Activated CD4-positive, alpha-beta memory T cell treated with anti-CD3 and anti-CD28 coated beads for 36 hours (primary cell): ENCODE results near the gene ARL15. TPM values are rescaled to one million over a fixed set of nuclear protein-coding genes. Genes with fewer than 3 reads are reported as not detected.

ENCODE experiments used
- CTCF ChIA-PET: fragments of 350-600 bp; sonication (Branson Sonifier 250); formaldehyde crosslinking; loops from one replicate; lab custom pipeline; 2021; ENCODE audit warnings: antibody characterized with exemption, inconsistent platforms; lab: Charles Lee
- POLR2A ChIA-PET: fragments of 350-600 bp; sonication (Branson Sonifier 250); formaldehyde crosslinking; loops from one replicate; lab custom pipeline; 2021; ENCODE audit warnings: antibody characterized with exemption; lab: Charles Lee
- DNase-seq: peaks from one replicate; pipeline ENCODE4 v3.0.0-alpha.2; 2020
- H3K27ac Mint-ChIP-seq: one replicate; pipeline ENCODE4 v1.8.0; 2021; ENCODE audit warnings: mixed read lengths
- H3K27me3 Mint-ChIP-seq: one replicate; pipeline ENCODE4 v1.8.0; 2021; ENCODE audit warnings: mixed read lengths
- H3K36me3 Mint-ChIP-seq: one replicate; pipeline ENCODE4 v1.8.0; 2021; ENCODE audit warnings: mixed read lengths
- H3K4me1 Mint-ChIP-seq: one replicate; pipeline ENCODE4 v1.8.0; 2021; ENCODE audit warnings: low read depth, mixed read lengths
- H3K4me3 Mint-ChIP-seq: one replicate; pipeline ENCODE4 v1.8.0; 2021; ENCODE audit warnings: mild to moderate bottlenecking, mixed read lengths
- H3K9me3 Mint-ChIP-seq: one replicate; pipeline ENCODE4 v1.8.0; 2021; ENCODE audit warnings: mixed read lengths
- intact Hi-C: fragments of 100-400 bp; cut with micrococcal nuclease; formaldehyde crosslinking; loops from one replicate; pipeline ENCODE4 v1.15.1; 2023
- total RNA-seq, 2 experiments: library from RNA; stranded (reverse); gene quantifications; one replicate each; pipeline ENCODE4 v1.2.3, GENCODE V29; 2021

ARL15 gene
- total RNA-seq, 2 experiments from 2014 or later, result 4.5 to 5.5 TPM

GRCh38 chr5:54326662-54327270 lies 16.4 kb upstream of the ARL15 start:
- ChIA-PET CTCF (interaction anchor here (2.5 kb wide), 1 partner anchor 93 kb away, joined by 7 read pairs; no protein-coding TSS in a partner anchor), POLR2A (no interaction called here)
- no peaks in the 10 kb centered on the region for H3K4me1 Mint-ChIP-seq
- H3K27me3 Mint-ChIP-seq, result peaks cover 11% of the 10 kb centered on the region
- no peak overlapping the region for H3K4me3 Mint-ChIP-seq
- no peaks in the 10 kb centered on the region for H3K9me3 Mint-ChIP-seq
- intact Hi-C loops, result no loop called here
- DNase-seq, result no peak
- H3K36me3 Mint-ChIP-seq, result no peaks in the 10 kb centered on the region
- H3K27ac Mint-ChIP-seq, result no peak overlapping the region

GRCh38 chr5:54325610-54326311 lies 15.4 kb upstream of the ARL15 start:
- intact Hi-C loops, result no loop called here
- DNase-seq, result no peak
- peaks cover 10% of the 10 kb centered on the region for H3K27me3 Mint-ChIP-seq
- H3K27ac Mint-ChIP-seq, result no peak overlapping the region
- H3K36me3 Mint-ChIP-seq, result no peaks in the 10 kb centered on the region
- no peak overlapping the region for H3K4me3 Mint-ChIP-seq
- no peaks in the 10 kb centered on the region for H3K9me3 Mint-ChIP-seq
- ChIA-PET CTCF (interaction anchor here (2.5 kb wide), 1 partner anchor 94 kb away, joined by 7 read pairs; no protein-coding TSS in a partner anchor), POLR2A (no interaction called here)
- H3K4me1 Mint-ChIP-seq, result no peaks in the 10 kb centered on the region

GRCh38 chr5:54325272-54325609 lies 14.9 kb upstream of the ARL15 start:
- Mint-ChIP-seq H3K27ac (no peak overlapping the region), H3K4me1 (no peaks in the 10 kb centered on the region), H3K9me3 (no peaks in the 10 kb centered on the region), H3K36me3 (no peaks in the 10 kb centered on the region), H3K27me3 (peaks cover 8% of the 10 kb centered on the region), H3K4me3 (no peak overlapping the region)
- intact Hi-C loops, result no loop called here
- ChIA-PET POLR2A (no interaction called here), CTCF (no interaction called here)
- DNase-seq, result no peak

GRCh38 chr5:54324651-54325271 lies 14.4 kb upstream of the ARL15 start:
- Mint-ChIP-seq H3K36me3 (no peaks in the 10 kb centered on the region), H3K27me3 (peaks cover 13% of the 10 kb centered on the region), H3K4me1 (no peaks in the 10 kb centered on the region), H3K4me3 (no peak overlapping the region), H3K9me3 (no peaks in the 10 kb centered on the region), H3K27ac (no peak overlapping the region)
- ChIA-PET POLR2A (interaction anchor here (0.6 kb wide), 1 partner anchor 464 kb away, joined by 4 read pairs; no protein-coding TSS in a partner anchor), CTCF (interaction anchor here (0.6 kb wide), 1 partner anchor 70 kb away, joined by 3 read pairs; no protein-coding TSS in a partner anchor)
- no peak for DNase-seq
- intact Hi-C loops, result no loop called here

GRCh38 chr5:54323495-54323894 lies 13.1 kb upstream of the ARL15 start:
- no peaks in the 10 kb centered on the region for H3K4me1 Mint-ChIP-seq
- ChIA-PET POLR2A (interaction anchor here (1.4 kb wide), 1 partner anchor 13 kb away, joined by 4 read pairs; the partner anchor contains the start of gene ARL15), CTCF (no interaction called here)
- intact Hi-C loops, result no loop called here
- no peak for DNase-seq
- H3K27ac Mint-ChIP-seq, result no peak overlapping the region
- no peaks in the 10 kb centered on the region for H3K9me3 Mint-ChIP-seq
- H3K4me3 Mint-ChIP-seq, result no peak overlapping the region
- no peaks in the 10 kb centered on the region for H3K36me3 Mint-ChIP-seq
- peaks cover 16% of the 10 kb centered on the region for H3K27me3 Mint-ChIP-seq

- no peak for DNase-seq
- Mint-ChIP-seq H3K9me3 (no peaks in the 10 kb centered on the region), H3K27ac (no peak overlapping the region), H3K4me1 (no peaks in the 10 kb centered on the region), H3K4me3 (no peak overlapping the region), H3K27me3 (peaks cover 23% of the 10 kb centered on the region), H3K36me3 (no peaks in the 10 kb centered on the region)
- CTCF ChIA-PET, result no interaction called here
- intact Hi-C loops, result no loop called here
- POLR2A ChIA-PET, result no interaction called here
Observed at GRCh38 chr5:54320256-54320655, 9.9 kb upstream of the ARL15 start.

GRCh38 chr5:54317511-54318260 lies 7.3 kb upstream of the ARL15 start:
- POLR2A ChIA-PET, result interaction anchor here (0.6 kb wide), 1 partner anchor 50 kb away, joined by 3 read pairs; no protein-coding TSS in a partner anchor
- H3K9me3 Mint-ChIP-seq, result no peaks in the 10 kb centered on the region
- no peaks in the 10 kb centered on the region for H3K36me3 Mint-ChIP-seq
- no peaks in the 10 kb centered on the region for H3K4me1 Mint-ChIP-seq
- no peak overlapping the region for H3K4me3 Mint-ChIP-seq
- no peak overlapping the region for H3K27ac Mint-ChIP-seq
- intact Hi-C loops, result loop anchor here (10.0 kb wide), 2 partner anchors 547 to 1213 kb away; partner anchors contain the start of gene MOCS2
- DNase-seq, result no peak
- CTCF ChIA-PET, result interaction anchor here (0.6 to 0.9 kb wide), 2 partner anchors 172 to 1166 kb away, joined by 3 read pairs; no protein-coding TSS in a partner anchor
- peaks cover 24% of the 10 kb centered on the region for H3K27me3 Mint-ChIP-seq

GRCh38 chr5:54315736-54316528 lies 5.6 kb upstream of the ARL15 start:
- intact Hi-C loops, result loop anchor here (10.0 kb wide), 2 partner anchors 549 to 1211 kb away; partner anchors contain the start of gene MOCS2
- POLR2A ChIA-PET, result no interaction called here
- Mint-ChIP-seq H3K4me1 (peaks cover 3% of the 10 kb centered on the region), H3K27ac (no peak overlapping the region), H3K36me3 (no peaks in the 10 kb centered on the region), H3K9me3 (no peaks in the 10 kb centered on the region), H3K4me3 (no peak overlapping the region), H3K27me3 (peaks cover 22% of the 10 kb centered on the region)
- DNase-seq, result no peak
- CTCF ChIA-PET, result no interaction called here

- intact Hi-C loops, result loop anchor here (5.0 to 10.0 kb wide), 5 partner anchors 71 to 1209 kb away; partner anchors contain the start of genes MOCS2 and NDUFS4
- peaks cover 2% of the 10 kb centered on the region for H3K36me3 Mint-ChIP-seq
- H3K27me3 Mint-ChIP-seq, result peaks cover 11% of the 10 kb centered on the region
- ChIA-PET POLR2A (no interaction called here), CTCF (no interaction called here)
- DNase-seq, result no peak
- H3K4me3 Mint-ChIP-seq, result no peak overlapping the region
- H3K4me1 Mint-ChIP-seq, result peaks cover 12% of the 10 kb centered on the region
- no peaks in the 10 kb centered on the region for H3K9me3 Mint-ChIP-seq
- no peak overlapping the region for H3K27ac Mint-ChIP-seq
Observed at GRCh38 chr5:54313311-54314270, 3.2 kb upstream of the ARL15 start.

- peaks cover 6% of the 10 kb centered on the region for H3K27me3 Mint-ChIP-seq
- H3K4me1 Mint-ChIP-seq, result peaks cover 17% of the 10 kb centered on the region
- ChIA-PET POLR2A (no interaction called here), CTCF (interaction anchor here (0.6 to 2.0 kb wide), 4 partner anchors 55 to 167 kb away, joined by 3 to 7 read pairs (median 4); no protein-coding TSS in a partner anchor)
- no peak overlapping the region for H3K27ac Mint-ChIP-seq
- peaks cover 2% of the 10 kb centered on the region for H3K36me3 Mint-ChIP-seq
- no peaks in the 10 kb centered on the region for H3K9me3 Mint-ChIP-seq
- H3K4me3 Mint-ChIP-seq, result no peak overlapping the region
- intact Hi-C loops, result loop anchor here (5.0 to 10.0 kb wide), 5 partner anchors 70 to 1208 kb away; partner anchors contain the start of genes MOCS2 and NDUFS4
- DNase-seq, result no peak
Observed at GRCh38 chr5:54312499-54312898, 2.1 kb upstream of the ARL15 start.
